Measurements from ENCODE around the gene EXOC3L4.

GRCh38 chr14:103097244-103097993 is 2.9 kb downstream of the EXOC3L4 start:
- TF ChIP-seq CTCF (IDR thresholded peaks at IDR 0.05; ENCODE audit: extremely low read depth in 1 of 2, insufficient read depth in 1 of 2, low read depth in 1 of 2, low read length in 2 of 2) (no peak), POLR2A (IDR thresholded peaks at IDR 0.05; ENCODE audit: low read depth, low read length) (no peak), EZH2 (IDR thresholded peaks at IDR 0.05; ENCODE audit: borderline replicate concordance, low read depth, low read length, severe bottlenecking) (no peak), POLR2AphosphoS5 (IDR thresholded peaks at IDR 0.05; ENCODE audit: insufficient read depth, low read depth, low read length) (no peak), MYC (IDR thresholded peaks at IDR 0.05; ENCODE audit: low read depth, low read length) (no peak), JUN (IDR thresholded peaks at IDR 0.05; ENCODE audit: borderline replicate concordance, insufficient read depth, insufficient read length, low read depth) (no peak)
